A673 (cell line): ENCODE results near the gene SETMAR.

Source experiments
- EZH2 ChIP-seq: fragments of 200-600 bp; sonication (generic); IDR thresholded peaks from 2 replicates; pipeline ENCODE4 v1.6.1; 2017; ENCODE audit warnings: borderline replicate concordance, low read depth, mild to moderate bottlenecking, mixed read lengths, antibody characterized with exemption, low read length; ENCODE audit not compliant: poor library complexity, severe bottlenecking
- TF ChIP-seq, protein P1 (sequence below): fragments of 300-800, 200-600 bp; sonication (generic); conservative IDR thresholded peaks from 2 replicates; pipeline ENCODE4 v1.5.1; 2017; ENCODE audit warnings: low read depth, mild to moderate bottlenecking, antibody characterized with exemption, low read length, moderate library complexity, mixed read lengths

GRCh38 chr3:4292301-4292700 is 10.9 kb upstream of the SETMAR start:
- TF ChIP-seq, protein P1, sequence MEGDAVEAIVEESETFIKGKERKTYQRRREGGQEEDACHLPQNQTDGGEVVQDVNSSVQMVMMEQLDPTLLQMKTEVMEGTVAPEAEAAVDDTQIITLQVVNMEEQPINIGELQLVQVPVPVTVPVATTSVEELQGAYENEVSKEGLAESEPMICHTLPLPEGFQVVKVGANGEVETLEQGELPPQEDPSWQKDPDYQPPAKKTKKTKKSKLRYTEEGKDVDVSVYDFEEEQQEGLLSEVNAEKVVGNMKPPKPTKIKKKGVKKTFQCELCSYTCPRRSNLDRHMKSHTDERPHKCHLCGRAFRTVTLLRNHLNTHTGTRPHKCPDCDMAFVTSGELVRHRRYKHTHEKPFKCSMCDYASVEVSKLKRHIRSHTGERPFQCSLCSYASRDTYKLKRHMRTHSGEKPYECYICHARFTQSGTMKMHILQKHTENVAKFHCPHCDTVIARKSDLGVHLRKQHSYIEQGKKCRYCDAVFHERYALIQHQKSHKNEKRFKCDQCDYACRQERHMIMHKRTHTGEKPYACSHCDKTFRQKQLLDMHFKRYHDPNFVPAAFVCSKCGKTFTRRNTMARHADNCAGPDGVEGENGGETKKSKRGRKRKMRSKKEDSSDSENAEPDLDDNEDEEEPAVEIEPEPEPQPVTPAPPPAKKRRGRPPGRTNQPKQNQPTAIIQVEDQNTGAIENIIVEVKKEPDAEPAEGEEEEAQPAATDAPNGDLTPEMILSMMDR: no peak
- TF ChIP-seq EZH2: no peak
